OCI-LY1 (cell line): Measurements from ENCODE around the gene CDH4.

Source experiments
- H2AFZ ChIP-seq: fragments of 200-600 bp; sonication (generic), shearing (Covaris generic); 2 replicates; pipeline ENCODE4 v1.6.0; 2014; ENCODE audit warnings: antibody characterized with exemption, mild to moderate bottlenecking, low read length
- H3F3A ChIP-seq: fragments of 200-600 bp; sonication (generic), shearing (Covaris generic); 2 replicates; pipeline ENCODE4 v1.6.0; 2014; ENCODE audit warnings: mild to moderate bottlenecking, antibody characterized with exemption, low read length, moderate library complexity; ENCODE audit not compliant: insufficient read depth
- H3K27ac ChIP-seq: fragments of 200-600 bp; sonication (generic); 2 replicates; pipeline ENCODE4 v1.5.1; 2014; ENCODE audit warnings: low read length, mixed run types, mild to moderate bottlenecking, low read depth; ENCODE audit not compliant: poor library complexity, severe bottlenecking
- H3K27me3 ChIP-seq: fragments of 200-600 bp; sonication (generic); 2 replicates; pipeline ENCODE4 v1.6.0; 2014; ENCODE audit warnings: antibody characterized with exemption, mild to moderate bottlenecking, low read length, moderate library complexity; ENCODE audit not compliant: insufficient read depth
- H3K36me3 ChIP-seq: fragments of 200-600 bp; sonication (generic); 2 replicates; pipeline ENCODE4 v1.6.1; 2014; ENCODE audit warnings: mild to moderate bottlenecking, antibody characterized with exemption, low read length, moderate library complexity, mixed read lengths; ENCODE audit not compliant: insufficient read depth
- H3K4me1 ChIP-seq: fragments of 200-600 bp; sonication (generic); 2 replicates; pipeline ENCODE4 v1.5.1; 2014; ENCODE audit warnings: mild to moderate bottlenecking, low read length, moderate library complexity; ENCODE audit not compliant: insufficient read depth, severe bottlenecking
- H3K4me2 ChIP-seq: fragments of 200-600 bp; sonication (generic), shearing (Covaris generic); 2 replicates; pipeline ENCODE4 v1.6.1; 2014; ENCODE audit warnings: low read length
- H3K4me3 ChIP-seq: fragments of 200-600 bp; sonication (generic); 2 replicates; pipeline ENCODE4 v1.5.1; 2014; ENCODE audit warnings: low read length, low read depth, mild to moderate bottlenecking, mixed read lengths; ENCODE audit not compliant: poor library complexity, severe bottlenecking
- H3K79me2 ChIP-seq: fragments of 200-600 bp; shearing (Covaris generic); 2 replicates; pipeline ENCODE4 v1.6.1; 2016; ENCODE audit warnings: mixed run types, low read length, mixed read lengths; ENCODE audit not compliant: insufficient read depth
- H3K9ac ChIP-seq: fragments of 200-600 bp; sonication (generic), shearing (Covaris generic); 2 replicates; pipeline ENCODE4 v1.6.1; 2014; ENCODE audit warnings: mild to moderate bottlenecking, low read length, mixed read lengths
- H3K9me2 ChIP-seq: fragments of 200-600 bp; sonication (generic), shearing (Covaris generic); 2 replicates; pipeline ENCODE4 v1.6.1; 2014; ENCODE audit warnings: low read depth, mild to moderate bottlenecking, low read length, mixed read lengths
- H3K9me3 ChIP-seq: fragments of 200-600 bp; shearing (Covaris generic); 2 replicates; pipeline ENCODE4 v1.6.1; 2014; ENCODE audit warnings: low read length, mixed read lengths
- H4K20me1 ChIP-seq: fragments of 200-600 bp; sonication (generic), shearing (Covaris generic); 2 replicates; pipeline ENCODE4 v1.6.0; 2016; ENCODE audit warnings: mild to moderate bottlenecking, low read length; ENCODE audit not compliant: insufficient read depth
- CTCF ChIP-seq: fragments of 200-600 bp; sonication (generic), shearing (Covaris generic); IDR thresholded peaks from 2 replicates; pipeline ENCODE4 v1.5.1; 2017; ENCODE audit warnings: mild to moderate bottlenecking, antibody characterized with exemption, low read length, moderate library complexity, mixed read lengths
- EZH2 ChIP-seq: fragments of 200-600 bp; sonication (generic), shearing (Covaris generic); IDR thresholded peaks from 2 replicates; pipeline ENCODE4 v1.8.0; 2017; ENCODE audit warnings: borderline replicate concordance, mixed run types, mild to moderate bottlenecking, antibody characterized with exemption, low read length, moderate library complexity, mixed read lengths

Gene CDH4

GRCh38 chr20:61976263-61976643 is 724.2 kb downstream of the CDH4 start:
- no peak overlapping the region for H2AFZ ChIP-seq
- TF ChIP-seq EZH2: no peak
- no peak for TF ChIP-seq CTCF
- no peak overlapping the region for H3K4me2 ChIP-seq
- H4K20me1 ChIP-seq: no peaks in the 10 kb centered on the region
- H3K27ac ChIP-seq: no peak overlapping the region
- no peaks in the 10 kb centered on the region for H3F3A ChIP-seq
- no peaks in the 10 kb centered on the region for H3K4me1 ChIP-seq
- H3K27me3 ChIP-seq: no peaks in the 10 kb centered on the region
- H3K9me3 ChIP-seq: no peaks in the 10 kb centered on the region
- H3K79me2 ChIP-seq: no peaks in the 10 kb centered on the region
- H3K4me3 ChIP-seq: no peak overlapping the region
- H3K36me3 ChIP-seq: peaks cover 40% of the 10 kb centered on the region
- no peaks in the 10 kb centered on the region for H3K9me2 ChIP-seq
- no peak overlapping the region for H3K9ac ChIP-seq

DNA sequence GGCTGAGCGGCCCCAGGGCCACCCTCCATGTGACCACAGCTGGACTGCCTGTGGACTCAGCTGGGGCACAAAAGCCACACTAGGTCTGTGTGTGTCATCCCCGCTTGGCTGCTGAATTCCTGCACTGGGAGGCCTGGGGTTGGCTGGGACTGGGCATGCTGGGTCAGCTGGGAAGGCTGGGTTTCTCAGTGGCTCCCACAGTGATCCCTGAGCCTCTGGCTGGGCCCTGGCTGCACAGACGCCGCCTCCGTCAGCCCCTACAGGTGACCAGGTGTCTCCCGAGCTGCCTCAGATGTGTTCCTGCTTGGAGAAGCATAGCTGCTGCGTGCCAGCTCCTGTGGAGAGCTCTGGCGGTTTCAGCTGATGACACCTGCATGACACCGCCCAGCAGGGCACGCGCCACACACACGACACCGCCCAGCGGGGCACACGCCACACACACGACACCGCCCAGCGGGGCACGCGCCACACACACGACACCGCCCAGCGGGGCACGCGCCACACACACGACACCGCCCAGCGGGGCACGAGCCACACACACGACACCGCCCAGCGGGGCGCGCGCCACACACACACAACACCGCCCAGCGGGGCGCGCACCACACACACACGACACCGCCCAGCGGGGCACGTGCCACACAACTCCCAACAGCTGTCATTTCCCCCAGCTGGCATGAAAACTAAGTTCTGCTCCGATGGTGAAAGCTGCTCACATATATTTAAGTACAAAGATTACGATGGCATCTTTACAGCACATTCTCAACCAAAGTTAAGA is 724.8 kb downstream of the CDH4 start:
- H3K36me3 ChIP-seq: peaks cover 40% of the 10 kb centered on the region
- H3K9me3 ChIP-seq: no peaks in the 10 kb centered on the region
- H4K20me1 ChIP-seq: no peaks in the 10 kb centered on the region
- no peaks in the 10 kb centered on the region for H3K4me1 ChIP-seq
- no peaks in the 10 kb centered on the region for H3K9me2 ChIP-seq
- H3K9ac ChIP-seq: no peak overlapping the region
- no peak overlapping the region for H3K27ac ChIP-seq
- H2AFZ ChIP-seq: no peak overlapping the region
- no peaks in the 10 kb centered on the region for H3K79me2 ChIP-seq
- no peak overlapping the region for H3K4me3 ChIP-seq
- no peaks in the 10 kb centered on the region for H3F3A ChIP-seq
- no peak overlapping the region for H3K4me2 ChIP-seq
- no peak for TF ChIP-seq EZH2
- no peaks in the 10 kb centered on the region for H3K27me3 ChIP-seq

- Histone ChIP-seq H3K4me1 (no peaks in the 10 kb centered on the region), H3K9me2 (no peaks in the 10 kb centered on the region), H3F3A (no peaks in the 10 kb centered on the region), H3K36me3 (peaks cover 37% of the 10 kb centered on the region), H3K4me2 (no peak overlapping the region), H3K27ac (no peak overlapping the region), H2AFZ (no peak overlapping the region), H3K9me3 (no peaks in the 10 kb centered on the region), H3K4me3 (no peak overlapping the region), H4K20me1 (no peaks in the 10 kb centered on the region), H3K9ac (no peak overlapping the region), H3K27me3 (no peaks in the 10 kb centered on the region), H3K79me2 (no peaks in the 10 kb centered on the region)
- TF ChIP-seq CTCF (no peak), EZH2 (no peak)
Measured at GRCh38 chr20:61977419-61977786, 725.3 kb downstream of the CDH4 start.

DNA sequence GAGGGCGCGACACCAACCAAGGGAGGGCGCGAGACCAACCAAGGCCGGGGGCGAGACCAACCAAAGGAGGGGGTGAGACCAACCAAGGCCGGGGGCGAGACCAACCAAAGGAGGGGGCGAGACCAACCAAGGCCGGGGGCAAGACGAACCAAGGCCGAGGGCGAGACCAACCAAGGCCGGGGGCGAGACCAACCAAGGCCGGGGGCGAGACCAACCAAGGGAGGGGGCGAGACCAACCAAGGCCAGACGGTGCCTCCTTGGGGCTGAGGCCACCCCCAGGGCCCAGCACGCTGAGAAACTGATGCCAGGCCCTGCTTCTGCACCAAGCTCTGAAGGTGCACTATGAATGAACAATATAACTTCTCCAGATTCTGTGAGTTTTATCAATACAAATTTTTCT is 726.4 kb downstream of the CDH4 start:
- TF ChIP-seq EZH2 (no peak), CTCF (no peak)
- H3K9me3 ChIP-seq: no peaks in the 10 kb centered on the region
- H3K4me2 ChIP-seq: no peak overlapping the region
- no peaks in the 10 kb centered on the region for H3K9me2 ChIP-seq
- no peaks in the 10 kb centered on the region for H3K79me2 ChIP-seq
- H3K9ac ChIP-seq: no peak overlapping the region
- H2AFZ ChIP-seq: no peak overlapping the region
- H3K4me3 ChIP-seq: no peak overlapping the region
- no peaks in the 10 kb centered on the region for H4K20me1 ChIP-seq
- no peaks in the 10 kb centered on the region for H3K4me1 ChIP-seq
- no peak overlapping the region for H3K27ac ChIP-seq
- 0 out of 2 replicates have a peak, but pooled peaks cover 6% of the 10 kb centered on the region for H3F3A ChIP-seq
- H3K27me3 ChIP-seq: no peaks in the 10 kb centered on the region
- H3K36me3 ChIP-seq: peaks cover 26% of the 10 kb centered on the region
